NCI-H2029 treated with DMSO at 0.1 percent for 48 hours (cell line): ENCODE measurements around the gene LHFPL6.

Experiments used
- DNase-seq: peaks from one replicate; lab custom pipeline; 2025; lab: John Stamatoyannopoulos, UW

The LHFPL6 gene

GRCh38 chr13:39306639-39307589 lies 296.1 kb downstream of the LHFPL6 start:
- DNase-seq = no peak

- DNase-seq = no peak
These were observed 300.2 kb downstream of the LHFPL6 start for GRCh38 chr13:39302820-39303219.

DNA sequence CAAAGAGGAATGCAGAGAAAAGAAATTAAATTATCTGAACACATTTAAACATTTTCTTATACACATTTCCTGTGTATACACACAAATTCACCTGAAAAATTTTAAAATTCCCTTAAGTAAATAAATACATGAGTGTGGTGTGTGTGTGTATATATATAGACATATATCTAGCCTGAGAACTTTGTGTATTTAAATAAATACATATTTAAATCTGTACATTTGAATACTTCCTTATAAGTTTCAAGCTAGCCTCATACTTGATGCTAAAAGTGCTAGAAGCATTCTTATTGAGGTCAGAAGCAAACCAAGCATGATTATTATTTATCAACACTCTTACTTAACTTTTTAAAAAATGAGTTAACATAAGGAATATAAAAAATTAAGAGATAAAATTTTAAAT lies 304.0 kb downstream of the LHFPL6 start:
- DNase-seq = no peak

DNA sequence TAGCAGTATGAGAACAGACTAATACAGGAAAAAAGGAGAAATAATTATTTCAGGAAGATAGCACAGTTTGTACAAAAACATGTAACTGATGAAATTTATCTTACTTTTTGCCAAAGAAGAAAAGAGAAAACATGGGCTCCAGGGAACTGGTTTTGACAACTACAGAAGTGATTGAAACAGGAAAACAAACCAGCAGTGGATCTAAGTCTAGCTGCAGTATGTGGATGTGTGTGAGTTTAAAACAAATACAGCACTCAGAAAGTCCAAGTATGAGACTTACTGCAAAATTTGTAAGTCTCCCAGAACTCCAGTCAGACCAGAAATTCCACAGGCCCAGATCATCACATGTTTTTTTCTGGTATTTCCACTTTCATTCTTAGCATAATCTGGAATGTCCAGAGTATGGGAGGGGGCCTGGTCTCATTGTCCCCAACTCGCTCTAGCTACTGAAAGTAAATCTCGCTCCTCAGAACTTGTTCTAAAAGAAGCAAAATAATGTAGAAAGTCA lies 305.3 kb downstream of the LHFPL6 start:
- DNase-seq = no peak

- no peak for DNase-seq
These were observed 306.0 kb downstream of the LHFPL6 start for GRCh38 chr13:39297023-39297422.

- DNase-seq = no peak
These were observed 306.8 kb downstream of the LHFPL6 start for GRCh38 chr13:39296193-39296592.
